Inflammatory macrophage (primary cell): ENCODE data around the gene GRK5.

ENCODE experiments used
- DNase-seq, 2 donors: peaks; one replicate each; pipeline ENCODE4 v3.0.0-alpha.2; 2020 to 2022

The GRK5 gene

DNA sequence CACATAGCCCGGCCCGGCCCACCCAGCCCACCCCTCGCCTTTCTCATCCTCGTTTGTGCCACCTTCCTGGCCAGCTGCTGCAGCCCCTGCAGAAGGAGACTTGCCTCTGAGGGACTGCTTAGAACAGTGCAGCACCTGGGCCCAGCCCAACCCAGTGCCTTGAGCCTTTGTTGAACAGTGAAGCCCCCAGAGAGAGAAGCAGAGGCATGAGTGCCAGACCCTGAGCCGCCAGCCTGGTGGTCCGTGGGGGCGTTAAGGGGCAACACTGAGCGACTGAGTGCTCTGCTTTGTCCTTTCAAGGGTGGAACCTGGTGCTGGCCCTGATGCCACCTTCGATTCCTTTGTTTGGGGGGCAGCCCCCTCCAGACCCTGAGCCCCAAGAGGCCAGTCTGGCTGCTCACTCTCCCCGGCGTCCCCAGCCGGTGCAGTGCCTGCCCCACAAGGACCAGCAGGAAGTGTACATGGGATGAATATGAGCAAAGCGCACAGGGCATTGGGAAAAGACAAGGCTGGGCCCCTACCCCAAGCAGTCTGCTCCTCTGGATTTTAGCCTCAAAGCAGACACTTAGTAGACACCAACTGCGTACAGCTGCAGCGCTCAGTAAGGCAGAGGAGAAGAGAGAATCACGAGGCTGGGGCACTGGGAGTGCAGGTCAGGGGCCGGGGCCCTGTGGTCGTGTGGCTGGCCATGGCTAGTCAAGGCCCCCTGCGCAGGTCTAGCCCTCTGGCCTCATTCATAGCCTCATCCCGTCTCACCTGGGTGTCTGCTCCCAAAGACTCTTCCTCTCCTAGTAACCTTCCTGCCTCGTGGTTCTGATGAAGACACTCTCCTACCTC lies 239.3 kb downstream of the GRK5 start:
- no peak for DNase-seq

DNA sequence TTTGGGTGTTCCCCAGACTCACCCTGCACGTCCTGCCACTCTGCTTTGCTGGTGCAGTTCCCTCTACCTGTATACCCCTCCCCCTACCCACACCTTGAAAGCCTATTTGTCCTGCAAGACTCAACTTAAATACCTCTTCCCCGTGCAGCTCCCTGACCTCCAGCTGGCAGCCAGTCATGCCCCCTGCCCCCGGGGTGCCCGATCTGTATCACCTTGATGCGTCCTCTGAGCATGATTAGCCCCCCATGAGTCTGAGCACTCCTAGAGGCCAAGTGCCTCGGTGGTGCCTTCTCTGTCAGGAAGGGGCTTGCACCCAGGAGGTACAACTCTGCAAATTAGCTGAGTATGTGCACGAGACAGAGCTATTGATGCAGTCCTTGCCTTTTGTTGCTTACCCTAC lies 240.1 kb downstream of the GRK5 start:
- no peak for DNase-seq

DNA sequence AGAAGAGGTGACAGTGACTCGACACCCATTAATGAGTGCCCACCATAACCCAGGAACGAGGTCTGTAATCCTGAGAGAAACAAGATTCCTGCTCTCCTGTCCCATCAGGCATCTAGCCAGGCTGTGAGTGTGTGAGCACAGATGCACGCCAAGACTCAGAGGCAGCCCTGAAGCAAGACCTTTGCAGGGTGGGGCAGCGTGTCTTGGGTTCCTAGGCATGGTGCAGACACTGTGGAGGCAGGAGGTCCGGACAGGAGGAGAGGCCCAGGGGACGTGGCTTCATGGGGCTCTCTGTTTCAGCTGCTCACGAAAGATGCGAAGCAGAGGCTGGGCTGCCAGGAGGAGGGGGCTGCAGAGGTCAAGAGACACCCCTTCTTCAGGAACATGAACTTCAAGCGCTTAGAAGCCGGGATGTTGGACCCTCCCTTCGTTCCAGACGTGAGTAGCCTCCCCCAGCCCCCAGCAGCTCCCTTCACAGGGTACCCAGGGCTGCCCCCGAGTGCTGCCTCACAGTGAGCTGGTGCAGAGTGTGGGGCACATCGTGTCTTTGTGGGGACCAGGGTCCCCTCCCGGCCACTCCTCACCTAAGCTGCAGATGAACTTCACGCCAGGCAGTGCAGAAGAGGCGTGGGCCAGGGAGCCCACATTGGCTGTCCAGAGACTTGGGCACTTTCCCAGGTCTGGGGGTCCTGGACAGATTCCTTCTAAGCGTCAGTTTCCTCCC lies 240.6 kb downstream of the GRK5 start:
- DNase-seq, result no peak

DNA sequence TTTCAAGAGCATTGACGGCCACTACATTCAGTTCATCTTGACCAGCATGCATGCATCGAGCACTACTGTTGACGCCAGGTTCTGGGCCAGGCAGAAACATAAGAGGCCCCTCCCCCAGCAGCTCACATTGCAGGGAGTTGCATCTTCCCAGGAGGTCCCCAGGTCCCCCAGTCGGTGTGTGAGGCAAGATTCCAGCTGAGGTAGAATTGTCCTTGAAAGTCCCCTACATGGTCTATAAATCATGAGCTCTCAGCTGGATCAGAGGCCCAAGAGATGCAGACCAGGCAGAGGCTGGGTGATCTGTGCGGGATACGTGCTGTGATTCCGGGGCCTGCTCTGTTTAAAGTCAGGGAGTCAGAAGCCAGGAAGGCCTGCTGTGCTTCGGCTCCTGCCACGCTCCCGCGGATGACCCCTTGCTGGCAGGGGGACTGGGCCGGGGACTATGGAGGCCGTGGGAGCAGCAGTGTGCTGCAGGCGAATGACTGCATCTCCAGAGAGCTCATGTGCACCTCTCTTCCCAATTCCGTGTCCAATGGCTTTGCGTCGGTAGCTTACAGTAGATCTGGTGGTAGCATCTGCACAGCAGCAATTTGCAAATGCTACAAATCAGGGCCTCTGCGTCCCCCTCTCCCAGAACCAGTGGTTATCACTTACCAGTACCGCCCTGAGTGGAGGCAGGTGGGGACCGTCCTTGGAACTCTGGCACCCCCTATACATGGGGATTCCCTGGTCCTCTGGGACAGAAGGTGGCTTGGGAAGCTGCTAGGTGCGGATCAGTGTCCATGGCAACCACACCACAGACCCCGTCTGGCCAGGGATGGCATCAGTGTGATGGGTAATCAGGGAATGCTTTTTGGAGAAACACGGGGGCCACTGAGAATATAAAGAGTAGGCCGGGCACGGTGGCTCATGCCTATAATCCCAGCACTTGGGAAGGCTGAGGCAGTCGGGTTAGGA lies 241.5 kb downstream of the GRK5 start:
- DNase-seq, result no peak

DNA sequence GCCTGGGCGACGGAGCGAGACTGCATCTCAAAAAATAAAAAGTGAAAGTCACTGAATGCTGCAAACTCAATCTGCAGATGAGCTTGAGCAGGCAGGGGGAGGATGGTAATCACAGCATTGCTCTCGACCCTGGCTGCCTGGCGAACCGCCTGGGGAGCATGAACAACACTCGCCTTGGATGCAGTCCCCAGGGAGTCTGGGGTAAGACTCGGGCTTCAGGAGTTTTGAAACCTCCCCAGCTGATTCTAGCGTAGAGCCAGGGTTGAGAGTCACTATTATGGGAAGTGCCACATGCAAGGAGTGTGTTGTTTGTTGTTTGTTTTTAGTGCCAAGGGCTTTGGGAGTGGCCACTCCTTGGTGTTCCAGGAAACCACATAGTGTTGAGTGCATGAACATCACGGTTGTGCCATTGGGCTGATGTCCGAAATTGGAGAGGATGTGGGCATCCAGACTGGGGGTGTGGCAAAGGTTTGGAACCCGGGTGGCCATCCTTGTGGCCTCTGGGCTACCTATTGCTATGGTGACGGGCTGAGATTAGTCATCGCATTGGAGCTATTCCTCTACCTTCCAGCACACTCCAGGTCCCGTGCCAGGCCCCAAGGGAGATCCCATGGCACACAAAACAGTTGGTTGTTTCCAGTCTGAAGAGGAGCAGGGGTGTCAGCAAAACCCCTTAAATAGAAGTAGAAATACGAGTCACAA lies 242.5 kb downstream of the GRK5 start:
- DNase-seq, result no peak

DNA sequence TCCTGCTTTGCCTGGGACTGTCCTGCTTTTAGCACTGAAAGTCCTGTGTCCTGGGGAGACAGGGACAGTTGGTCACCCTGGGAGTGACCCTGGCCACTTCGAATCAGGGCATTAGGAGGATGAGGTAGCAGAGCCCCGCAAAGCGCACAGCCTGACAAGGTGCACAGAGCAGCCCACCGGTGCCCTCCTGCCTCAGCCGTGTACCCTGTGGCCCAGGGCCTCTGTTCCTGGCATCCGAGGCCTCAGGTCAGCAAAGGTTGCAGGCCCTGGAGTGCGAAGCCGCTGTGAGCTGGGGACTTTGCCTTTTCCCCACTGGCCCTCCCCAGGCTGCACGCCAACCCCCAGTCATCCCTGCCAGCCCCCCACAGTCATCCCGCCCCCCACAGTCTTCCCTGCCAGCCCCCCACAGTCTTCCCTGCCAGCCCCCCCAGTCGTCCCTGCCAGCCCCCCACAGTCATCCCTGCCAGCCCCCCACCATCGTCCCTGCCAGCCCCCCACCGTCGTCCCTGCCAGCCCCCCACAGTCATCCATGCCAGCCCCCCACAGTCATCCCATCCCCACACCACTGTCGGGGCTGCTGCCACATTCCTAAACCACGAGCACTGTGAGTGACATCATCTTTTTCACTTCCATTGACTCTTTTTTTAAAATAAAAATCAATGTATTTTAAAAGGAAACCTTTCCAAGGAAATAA lies 243.4 kb downstream of the GRK5 start:
- DNase-seq, result no peak

DNA sequence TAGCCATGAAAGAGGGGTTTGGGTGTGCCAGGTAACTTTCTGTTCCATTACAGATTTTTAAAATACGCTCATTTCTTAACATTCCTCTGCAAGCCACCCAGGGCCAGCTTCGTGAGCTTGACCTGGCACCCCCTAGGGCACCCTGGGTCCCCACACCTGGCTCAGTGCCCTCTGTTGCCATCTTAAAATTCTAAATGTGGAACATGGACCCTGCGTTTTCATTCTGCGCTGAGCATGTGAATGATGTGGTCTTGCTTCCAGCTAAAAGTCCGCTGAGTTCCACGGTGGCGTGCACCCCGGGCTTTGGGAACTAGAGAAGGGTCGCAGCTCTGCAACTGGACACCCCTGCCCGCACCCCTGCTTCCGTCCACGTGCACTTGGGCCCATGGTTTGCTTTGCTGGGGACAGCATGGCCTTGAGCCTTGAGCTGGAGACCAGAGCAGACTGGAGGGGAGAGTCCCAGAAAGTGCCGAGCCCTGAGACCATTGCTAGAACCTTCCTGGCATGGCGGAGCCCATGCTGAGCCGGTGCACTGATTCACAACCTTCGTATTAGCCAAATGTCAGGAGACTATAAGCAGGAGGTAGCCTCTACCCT lies 244.0 kb downstream of the GRK5 start:
- no peak for DNase-seq

DNA sequence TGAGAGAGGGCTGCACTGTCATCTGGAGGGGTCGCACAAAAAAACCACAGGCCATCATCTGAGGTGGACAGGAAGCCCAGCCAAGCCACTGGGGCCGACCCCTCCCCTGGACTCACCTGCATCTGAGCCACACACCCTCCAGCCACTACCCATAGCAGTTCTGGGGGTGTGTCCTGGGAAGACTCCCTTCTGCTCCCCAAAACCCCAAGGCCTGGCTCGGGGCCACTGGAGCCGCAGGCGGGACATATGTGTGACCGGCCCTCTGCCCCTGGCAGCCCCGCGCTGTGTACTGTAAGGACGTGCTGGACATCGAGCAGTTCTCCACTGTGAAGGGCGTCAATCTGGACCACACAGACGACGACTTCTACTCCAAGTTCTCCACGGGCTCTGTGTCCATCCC lies 245.0 kb downstream of the GRK5 start:
- DNase-seq, result no peak

DNA sequence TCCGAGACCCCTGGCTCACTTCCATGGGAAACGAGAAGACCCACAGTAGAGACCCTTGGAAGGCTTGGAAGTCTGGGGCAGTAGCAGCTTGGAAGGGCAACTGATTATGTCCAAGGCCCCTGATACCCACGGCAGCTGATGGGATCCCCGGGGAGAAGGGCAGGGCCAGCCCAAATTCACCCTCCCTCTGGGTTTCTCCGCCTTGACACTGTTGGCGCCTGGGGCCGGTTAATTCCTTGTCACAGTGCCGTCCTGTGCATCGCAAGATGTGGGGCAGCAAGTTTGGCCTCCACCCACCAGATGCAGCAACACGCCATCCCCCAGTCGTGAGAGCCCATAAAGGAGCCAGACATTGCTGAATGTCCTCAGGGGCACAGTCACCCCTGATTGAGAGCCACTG lies 245.9 kb downstream of the GRK5 start:
- no peak for DNase-seq

DNA sequence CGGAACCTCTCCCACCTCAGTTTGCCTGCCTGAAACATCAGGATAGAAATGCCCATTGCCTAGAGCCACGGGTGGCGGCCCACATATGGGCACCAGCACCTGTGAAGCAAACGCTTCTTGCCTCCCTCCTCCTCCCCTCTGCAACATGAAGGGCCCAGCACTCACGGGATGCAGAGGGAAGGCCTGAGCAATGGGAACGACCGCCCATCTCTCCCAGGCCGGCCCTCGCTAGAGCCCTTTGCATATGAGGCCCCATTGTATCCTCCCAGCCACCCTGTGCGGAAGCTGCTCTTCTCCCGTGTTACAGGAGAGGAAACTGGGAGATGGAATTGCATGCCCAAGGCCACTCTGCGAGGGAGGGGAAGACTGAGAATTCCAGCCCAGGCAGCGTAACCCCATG lies 246.9 kb downstream of the GRK5 start:
- no peak for DNase-seq

DNA sequence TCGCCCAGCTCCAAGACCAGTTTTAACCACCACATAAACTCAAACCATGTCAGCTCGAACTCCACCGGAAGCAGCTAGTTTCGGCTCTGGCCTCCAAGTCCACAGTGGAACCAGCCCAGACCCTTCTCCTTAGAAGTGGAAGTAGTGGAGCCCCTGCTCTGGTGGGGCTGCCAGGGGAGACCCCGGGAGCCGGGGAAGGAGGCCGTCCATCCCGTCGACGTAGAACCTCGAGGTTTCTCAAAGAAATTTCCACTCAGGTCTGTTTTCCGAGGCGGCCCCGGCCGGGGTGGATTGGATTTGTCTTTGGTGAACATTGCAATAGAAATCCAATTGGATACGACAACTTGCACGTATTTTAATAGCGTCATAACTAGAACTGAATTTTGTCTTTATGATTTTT lies 247.6 kb downstream of the GRK5 start:
- DNase-seq, result no peak

DNA sequence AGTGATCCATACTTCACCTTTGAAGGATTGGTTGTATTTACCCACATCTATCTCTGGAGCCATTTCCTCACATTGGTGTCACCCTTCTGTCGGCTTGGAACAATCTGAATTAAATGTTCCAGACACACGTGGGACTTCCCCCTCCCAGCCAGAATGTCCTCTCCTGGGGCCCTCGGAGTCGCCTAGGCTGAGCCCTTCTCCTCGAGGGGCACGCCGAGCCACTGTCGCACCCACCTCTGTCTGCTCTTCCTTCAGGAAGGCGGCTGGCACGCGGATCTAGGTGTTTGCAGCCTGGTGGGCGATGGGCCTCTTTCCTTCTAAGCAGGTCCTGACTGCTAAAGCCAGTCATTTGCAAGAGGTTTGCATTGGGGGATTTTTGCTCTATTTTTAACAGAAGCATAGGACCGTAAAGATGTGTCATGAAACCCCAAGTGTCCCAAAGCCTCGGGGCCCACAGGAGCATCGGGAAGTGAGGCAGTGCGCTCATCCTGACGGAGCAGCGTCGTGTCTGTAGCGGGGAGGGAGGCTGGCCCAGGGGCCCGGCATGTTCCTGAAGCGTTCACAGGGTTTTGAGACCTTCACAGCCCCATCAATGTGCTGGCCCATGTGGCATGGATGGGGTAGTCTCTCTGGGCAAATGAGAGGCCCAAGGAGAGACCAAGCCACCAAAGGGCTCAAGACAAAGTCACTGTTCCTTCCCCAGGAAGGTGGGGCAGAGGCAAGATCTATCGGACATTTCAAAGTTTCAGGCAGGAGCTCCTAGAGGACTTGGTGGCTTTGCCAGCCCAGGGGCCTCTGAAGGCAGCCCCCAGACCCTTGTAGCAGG lies 248.5 kb downstream of the GRK5 start:
- DNase-seq, result no peak

DNA sequence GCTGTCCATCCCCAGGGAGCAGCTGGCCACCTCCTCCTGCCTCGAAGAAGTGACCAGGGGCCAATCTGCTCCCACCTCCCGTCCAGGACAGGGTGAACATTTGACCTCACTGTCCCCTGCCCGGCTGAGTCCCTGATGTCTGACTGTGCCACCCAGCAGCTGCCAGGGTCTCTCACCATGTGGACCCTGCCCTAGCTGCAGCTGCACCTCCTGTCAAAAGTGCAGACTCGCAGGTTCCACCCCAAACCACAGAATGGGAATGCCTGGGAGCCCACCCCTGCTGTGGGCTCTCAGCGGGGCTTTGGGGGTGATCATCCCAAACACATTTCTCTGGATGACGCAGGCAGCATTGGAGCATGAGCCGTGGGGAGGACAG lies 249.1 kb downstream of the GRK5 start:
- no peak for DNase-seq

DNA sequence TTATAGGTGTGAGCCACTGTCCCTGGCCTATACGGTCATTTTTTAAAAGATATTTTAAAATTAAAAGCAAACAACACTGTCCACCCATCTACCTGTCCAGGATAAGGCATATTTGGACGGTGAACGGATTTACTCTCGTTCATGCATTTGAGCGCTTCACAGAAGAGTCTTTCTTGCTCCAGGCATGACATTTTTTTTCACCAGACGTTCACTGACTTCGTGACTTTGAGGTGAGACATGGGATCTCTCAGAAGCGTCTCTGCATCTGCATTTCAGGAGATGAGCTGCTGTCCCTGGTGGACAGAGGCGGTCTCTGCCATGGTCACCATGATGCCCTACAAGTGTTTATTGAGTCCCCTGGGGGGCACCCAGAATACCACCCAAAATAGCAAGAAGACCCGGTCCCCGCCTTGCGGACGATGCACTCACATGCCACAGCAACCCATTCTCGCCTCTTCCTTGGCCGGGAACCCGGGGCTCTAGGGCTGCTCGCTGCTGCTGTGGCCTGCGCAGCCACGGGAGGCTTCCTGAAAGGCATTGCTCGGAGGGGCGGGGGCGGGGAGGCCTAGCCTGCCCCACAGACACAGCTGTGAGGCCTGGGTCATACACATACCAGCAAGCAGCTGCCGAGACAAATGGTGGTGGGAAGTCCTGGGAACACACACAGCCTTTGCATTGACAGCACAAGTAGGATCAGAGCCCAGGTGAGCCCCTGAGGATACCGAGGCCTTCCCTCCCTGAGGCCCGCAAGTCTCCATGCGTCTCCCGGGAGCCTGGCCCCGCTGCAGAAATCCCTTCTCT lies 250.8 kb downstream of the GRK5 start:
- DNase-seq, result no peak

DNA sequence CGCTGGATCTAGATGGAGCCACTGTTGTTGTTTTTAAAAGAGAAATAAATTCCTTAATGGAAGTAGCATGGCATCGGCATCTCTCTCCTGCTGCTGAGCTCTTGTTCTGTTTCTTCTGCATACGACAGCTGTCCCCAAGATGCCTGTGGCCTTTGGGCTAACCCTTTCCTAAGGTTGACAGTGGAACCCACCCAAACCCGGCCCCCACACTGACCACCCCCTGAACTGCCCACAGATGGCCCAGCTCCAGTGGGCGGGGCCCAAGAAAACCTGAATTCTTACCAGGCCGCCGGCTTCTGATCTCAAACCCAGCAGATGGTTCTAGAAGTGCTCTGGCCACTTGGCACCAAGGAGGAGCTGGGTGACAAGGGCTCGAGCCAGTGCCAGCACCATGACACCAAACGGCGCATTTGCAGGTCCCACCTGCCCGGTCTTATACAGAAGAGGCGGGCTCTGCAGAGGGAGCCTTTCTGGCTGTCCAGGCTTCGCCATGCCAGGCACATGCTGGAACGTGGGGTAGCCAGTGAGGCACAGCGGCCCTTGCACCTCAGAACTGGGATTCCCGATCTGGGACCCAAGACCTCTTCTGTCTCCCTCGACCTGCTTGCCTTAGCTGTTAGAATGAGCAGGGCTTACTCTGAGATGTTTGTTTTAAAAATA lies 252.4 kb downstream of the GRK5 start:
- no peak for DNase-seq

DNA sequence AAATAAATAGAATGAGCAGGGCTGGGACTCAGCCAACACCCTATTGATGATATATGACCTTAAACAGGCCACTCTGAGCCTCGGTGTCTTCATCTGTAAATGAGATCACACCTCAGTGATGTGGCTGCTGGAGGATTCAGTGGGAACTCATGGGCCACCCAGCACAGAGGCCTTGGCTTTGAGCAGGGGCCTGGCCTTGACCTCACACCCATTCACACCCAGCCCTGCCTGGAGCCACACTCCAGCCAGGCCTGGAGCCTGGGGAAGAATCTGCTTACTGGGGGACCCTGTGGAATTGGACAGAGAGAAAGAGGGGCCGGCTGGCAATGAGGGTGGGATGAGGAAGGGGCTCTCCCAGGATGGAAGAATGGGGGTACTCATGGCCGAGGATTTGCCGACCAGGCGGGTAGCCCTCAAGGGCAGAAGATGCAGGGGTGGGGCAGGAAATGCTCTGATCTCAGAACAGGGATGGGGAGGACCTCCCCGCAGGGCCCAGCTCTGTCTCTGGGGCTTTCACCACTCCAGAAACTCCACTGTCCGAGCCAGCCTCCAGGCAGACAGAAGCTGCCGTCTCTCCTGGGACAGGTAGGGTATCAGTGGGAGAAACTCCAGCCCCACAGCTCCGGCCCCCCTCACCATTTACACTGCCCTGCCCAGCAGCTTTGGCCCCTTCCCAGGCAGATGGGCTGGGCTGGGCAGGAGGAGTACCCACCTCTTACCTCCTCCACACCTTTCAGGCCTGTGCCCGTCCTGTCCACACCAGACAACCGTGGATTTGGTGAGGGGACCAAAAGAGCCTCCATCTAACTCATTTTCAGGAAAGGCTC lies 253.2 kb downstream of the GRK5 start:
- no peak for DNase-seq

DNA sequence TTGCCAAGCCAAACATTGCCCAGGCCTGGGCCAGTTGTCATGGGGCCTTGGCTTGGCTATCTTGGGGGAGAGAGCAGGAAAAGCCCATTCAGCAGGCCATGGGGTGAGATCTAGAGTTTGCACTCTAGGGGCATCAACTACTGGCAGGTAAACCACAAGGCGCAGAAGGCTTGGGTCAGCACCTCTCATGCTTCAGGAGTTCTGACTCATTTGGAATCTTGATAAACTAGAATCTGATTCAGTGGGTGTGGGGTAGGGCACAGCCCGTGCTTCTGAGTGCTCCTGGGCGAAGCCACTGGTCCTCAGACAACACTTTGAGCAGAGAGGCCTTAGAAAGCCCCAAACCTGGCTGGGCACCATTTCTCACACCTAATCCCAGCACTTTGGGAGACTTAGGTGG lies 254.0 kb downstream of the GRK5 start:
- DNase-seq, result no peak

DNA sequence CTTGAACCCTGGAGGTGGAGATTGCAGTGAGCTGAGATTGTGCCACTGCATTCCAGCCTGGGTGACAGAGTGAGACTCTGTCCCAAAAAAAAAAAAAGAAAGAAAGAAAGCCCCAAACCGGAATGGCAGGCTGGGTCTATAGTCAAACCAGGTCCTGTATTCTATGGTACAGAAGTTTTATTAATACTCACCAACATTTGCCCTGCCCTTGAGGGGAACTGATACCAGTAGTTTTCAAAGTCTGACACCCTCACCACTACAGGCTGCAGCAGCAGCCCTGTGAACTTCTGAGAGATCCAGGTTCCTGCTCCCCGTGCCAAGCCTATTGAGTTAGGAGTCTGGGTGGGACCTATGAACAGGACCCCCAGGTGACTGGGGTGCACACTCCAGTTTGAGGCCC lies 254.6 kb downstream of the GRK5 start:
- no peak for DNase-seq
